SK-N-SH (cell line): ENCODE results near the gene NOC2L. TPM values are rescaled to one million over a fixed set of nuclear protein-coding genes. Genes with fewer than 3 reads are reported as not detected.

Source experiments
- CTCF ChIA-PET: fragments of 300-600, 350-600 bp; formaldehyde crosslinking; extraction: SDS; loops from one replicate; lab custom pipeline; 2021; lab: Yijun Ruan, JAX
- POLR2A ChIA-PET: fragments of 350-600 bp; sonication (Branson Sonifier 250); formaldehyde crosslinking; extraction: SDS; loops from one replicate; lab custom pipeline; 2020; ENCODE audit warnings: antibody characterized with exemption, inconsistent platforms; lab: Yijun Ruan, JAX
- DNase-seq: peaks from one replicate; pipeline ENCODE4 v3.0.0; 2012
- H2AFZ ChIP-seq: fragments of 200-600 bp; sonication (generic); 2 replicates; pipeline ENCODE4 v1.8.1; 2016; ENCODE audit warnings: antibody characterized with exemption, mild to moderate bottlenecking, low read depth
- H3F3A ChIP-seq: fragments of 200-600 bp; sonication (generic); replicated peaks from 2 replicates; pipeline ENCODE3; 2016; ENCODE audit warnings: antibody characterized with exemption, mild to moderate bottlenecking; ENCODE audit not compliant: insufficient read depth
- H3K27ac ChIP-seq, 2 experiments: fragments of 200-500 bp in 1 of 2; fragments of 200-600 bp in 1 of 2; sonication (Bioruptor generic) in 1 of 2; sonication (generic), shearing (Covaris generic) in 1 of 2; 2 replicates each; pipeline versions ENCODE4 v1.5.1 to v1.6.1; 2014 to 2016; ENCODE audit warnings: low read depth in 2 of 2, inconsistent platforms in 1 of 2, low read length in 1 of 2, mild to moderate bottlenecking in 1 of 2, mixed read lengths in 1 of 2
- H3K27me3 ChIP-seq: fragments of 200-600 bp; sonication (generic), shearing (Covaris generic); 2 replicates; pipeline ENCODE4 v1.6.1; 2016; ENCODE audit warnings: mixed run types; ENCODE audit not compliant: insufficient read depth
- H3K36me3 ChIP-seq, 2 experiments: fragments of 200-500 bp in 1 of 2; fragments of 200-600 bp in 1 of 2; sonication (Bioruptor generic) in 1 of 2; sonication (generic) in 1 of 2; replicated peaks in 1 of 2; 2 replicates each; pipeline versions ENCODE3 to v1.5.1; 2014 to 2016; ENCODE audit warnings: low read length in 1 of 2, mild to moderate bottlenecking in 1 of 2; ENCODE audit not compliant: insufficient read depth in 2 of 2, control insufficient read depth in 1 of 2
- H3K4me1 ChIP-seq, 2 experiments: fragments of 200-500 bp in 1 of 2; fragments of 200-600 bp in 1 of 2; sonication (Bioruptor generic) in 1 of 2; sonication (generic), shearing (Covaris generic) in 1 of 2; 2 replicates each; pipeline versions ENCODE4 v1.5.1 to v1.6.1; 2014 to 2016; ENCODE audit warnings: low read depth in 1 of 2, low read length in 1 of 2, mixed run types in 1 of 2; ENCODE audit not compliant: insufficient read depth in 2 of 2, control insufficient read depth in 1 of 2
- H3K4me2 ChIP-seq: fragments of 200-600 bp; sonication (generic), shearing (Covaris generic); 2 replicates; pipeline ENCODE4 v1.6.1; 2017; ENCODE audit warnings: mixed run types
- H3K4me3 ChIP-seq, 2 experiments: fragments of 200-500 bp in 1 of 2; fragments of 200-600 bp in 1 of 2; sonication (Bioruptor generic) in 1 of 2; sonication (generic), shearing (Covaris generic) in 1 of 2; 2 replicates each; pipeline versions ENCODE4 v1.5.1 to v1.8.1; 2014 to 2016; ENCODE audit warnings: low read depth in 2 of 2, inconsistent platforms in 1 of 2, low read length in 1 of 2, mild to moderate bottlenecking in 1 of 2, mixed read lengths in 1 of 2, moderate library complexity in 1 of 2
- H3K79me2 ChIP-seq: fragments of 200-600 bp; sonication (generic); 2 replicates; pipeline ENCODE4 v1.8.1; 2017; ENCODE audit warnings: mild to moderate bottlenecking; ENCODE audit not compliant: insufficient read depth
- H3K9ac ChIP-seq: fragments of 200-600 bp; sonication (generic); 2 replicates; pipeline ENCODE4 v1.6.1; 2017; ENCODE audit warnings: mixed run types
- H3K9me2 ChIP-seq: fragments of 200-600 bp; sonication (generic); 2 replicates; pipeline ENCODE4 v1.6.1; 2017; ENCODE audit warnings: mixed run types
- H3K9me3 ChIP-seq: fragments of 200-600 bp; sonication (generic); 2 replicates; pipeline ENCODE4 v1.6.1; 2017; ENCODE audit warnings: mixed run types, mild to moderate bottlenecking, moderate library complexity
- H4K20me1 ChIP-seq: fragments of 200-600 bp; sonication (generic); 2 replicates; pipeline ENCODE4 v1.6.1; 2017; ENCODE audit warnings: mild to moderate bottlenecking, mixed run types; ENCODE audit not compliant: insufficient read depth
- CHD2 ChIP-seq: fragments of 150-350 bp; IDR thresholded peaks from 2 replicates; pipeline ENCODE4 v1.6.1; 2018; ENCODE audit warnings: low read length; ENCODE audit not compliant: partially characterized antibody
- ELF1 ChIP-seq: IDR thresholded peaks from 2 replicates; pipeline ENCODE4 v1.4.0; 2012
- EP300 ChIP-seq, 2 experiments: IDR thresholded peaks; 2 replicates each; pipeline versions ENCODE4 v1.4.0 to v1.6.1; 2012; ENCODE audit warnings: borderline replicate concordance in 1 of 2, low read depth in 1 of 2, low read length in 1 of 2
- EZH2phosphoT487 ChIP-seq: fragments of 200-600 bp; sonication (generic); IDR thresholded peaks from 2 replicates; pipeline ENCODE4 v1.6.1; 2017; ENCODE audit warnings: low read depth, mixed run types, mild to moderate bottlenecking, antibody characterized with exemption, moderate library complexity, borderline replicate concordance
- FOSL2 ChIP-seq: IDR thresholded peaks from 2 replicates; pipeline ENCODE4 v1.4.0; 2012; ENCODE audit warnings: low read depth, mild to moderate bottlenecking, moderate library complexity, borderline replicate concordance
- FOXJ3 ChIP-seq: sonication (generic); formaldehyde crosslinking; IDR thresholded peaks from 2 replicates; pipeline ENCODE4 v1.5.1; 2020; ENCODE audit warnings: mild to moderate bottlenecking, missing genetic modification reagents
- GABPA ChIP-seq: IDR thresholded peaks from 2 replicates; pipeline ENCODE4 v1.4.0; 2012; ENCODE audit warnings: low read depth, mild to moderate bottlenecking
- GATA2 ChIP-seq: sonication (generic); formaldehyde crosslinking; IDR thresholded peaks from 2 replicates; pipeline ENCODE4 v1.5.0; 2020; ENCODE audit warnings: mild to moderate bottlenecking, missing genetic modification reagents
- JUND ChIP-seq: IDR thresholded peaks from 2 replicates; pipeline ENCODE4 v1.4.0; 2012
- MEF2A ChIP-seq: IDR thresholded peaks from 2 replicates; pipeline ENCODE4 v1.4.0; 2012; ENCODE audit warnings: low read depth, borderline replicate concordance
- MXI1 ChIP-seq: IDR thresholded peaks from 2 replicates; pipeline ENCODE4 v1.6.1; 2012; ENCODE audit warnings: mild to moderate bottlenecking, low read depth, low read length, improper control_type of control experiment
- NFIC ChIP-seq: IDR thresholded peaks from 2 replicates; pipeline ENCODE4 v1.4.0; 2012; ENCODE audit warnings: borderline replicate concordance
- NRF1 ChIP-seq: IDR thresholded peaks from 2 replicates; pipeline ENCODE4 v1.6.1; 2012; ENCODE audit warnings: low read depth, mild to moderate bottlenecking, low read length
- POLR2AphosphoS5 ChIP-seq: IDR thresholded peaks from 2 replicates; pipeline ENCODE4 v1.6.1; 2012; ENCODE audit warnings: low read depth, low read length
- RXRA ChIP-seq: IDR thresholded peaks from 2 replicates; pipeline ENCODE4 v1.4.0; 2012; ENCODE audit warnings: low read depth, mild to moderate bottlenecking, borderline replicate concordance
- SIN3A ChIP-seq: IDR thresholded peaks from 2 replicates; pipeline ENCODE4 v1.6.1; 2012; ENCODE audit warnings: low read depth, mild to moderate bottlenecking, low read length, moderate library complexity, borderline replicate concordance
- TEAD4 ChIP-seq: IDR thresholded peaks from 2 replicates; pipeline ENCODE4 v1.4.0; 2012; ENCODE audit warnings: mild to moderate bottlenecking, borderline replicate concordance; ENCODE audit not compliant: insufficient read depth
- YY1 ChIP-seq: IDR thresholded peaks from 2 replicates; pipeline ENCODE4 v1.4.0; 2012; ENCODE audit warnings: low read depth, mild to moderate bottlenecking
- WGBS: methylation state at CpG from one replicate; pipeline ENCODE4 v1.1.6; 2017; ENCODE audit warnings: low lambda C conversion rate; 5-methylcytosine and 5-hydroxymethylcytosine counted together
- polyA plus RNA-seq, 3 experiments: library from polyadenylated mRNA; depleted of rRNA; stranded (reverse); fragments of >200 nt; gene quantifications; 2 replicates each; pipeline ENCODE4 v1.2.3, GENCODE V29; 2012
- TF ChIP-seq, protein P1 (sequence below): IDR thresholded peaks from 2 replicates; pipeline ENCODE4 v1.4.0; 2012; ENCODE audit warnings: low read depth, borderline replicate concordance

Gene NOC2L
- polyA plus RNA-seq, 1 of the 3 experiments (the other 2 are of a cell fraction) = 124 TPM

GRCh38 chr1:966704-967300 is 7.7 kb upstream of the NOC2L start:
- Histone ChIP-seq H3K4me1 (peaks cover 0 to under 1% of the 10 kb centered on the region in 2 experiments; a peak in 1 of 4 replicates), H3K27ac (no peak overlapping the region), H3K9me2 (no peaks in the 10 kb centered on the region), H3K9me3 (no peaks in the 10 kb centered on the region), H3F3A (no peaks in the 10 kb centered on the region), H3K36me3 (peaks cover 0 to 14% of the 10 kb centered on the region in 2 experiments), H3K27me3 (no peaks in the 10 kb centered on the region), H3K9ac (no peak overlapping the region), H2AFZ (no peak overlapping the region), H3K4me3 (no peak overlapping the region), H3K79me2 (no peaks in the 10 kb centered on the region), H3K4me2 (no peak overlapping the region), H4K20me1 (no peaks in the 10 kb centered on the region)
- no peak for TF ChIP-seq POLR2AphosphoS5
- TF ChIP-seq, protein P1, sequence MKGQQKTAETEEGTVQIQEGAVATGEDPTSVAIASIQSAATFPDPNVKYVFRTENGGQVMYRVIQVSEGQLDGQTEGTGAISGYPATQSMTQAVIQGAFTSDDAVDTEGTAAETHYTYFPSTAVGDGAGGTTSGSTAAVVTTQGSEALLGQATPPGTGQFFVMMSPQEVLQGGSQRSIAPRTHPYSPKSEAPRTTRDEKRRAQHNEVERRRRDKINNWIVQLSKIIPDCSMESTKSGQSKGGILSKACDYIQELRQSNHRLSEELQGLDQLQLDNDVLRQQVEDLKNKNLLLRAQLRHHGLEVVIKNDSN = no peak
- TF ChIP-seq EZH2phosphoT487 = no peak
- ChIA-PET CTCF (interaction anchor here (1.7 kb wide), 1 partner anchor 61 kb away, joined by 8 read pairs; no protein-coding TSS in a partner anchor), POLR2A (no interaction called here)
- 89% methylated on average over 24 of the region's 60 CpGs for WGBS
- no peak for DNase-seq

DNA sequence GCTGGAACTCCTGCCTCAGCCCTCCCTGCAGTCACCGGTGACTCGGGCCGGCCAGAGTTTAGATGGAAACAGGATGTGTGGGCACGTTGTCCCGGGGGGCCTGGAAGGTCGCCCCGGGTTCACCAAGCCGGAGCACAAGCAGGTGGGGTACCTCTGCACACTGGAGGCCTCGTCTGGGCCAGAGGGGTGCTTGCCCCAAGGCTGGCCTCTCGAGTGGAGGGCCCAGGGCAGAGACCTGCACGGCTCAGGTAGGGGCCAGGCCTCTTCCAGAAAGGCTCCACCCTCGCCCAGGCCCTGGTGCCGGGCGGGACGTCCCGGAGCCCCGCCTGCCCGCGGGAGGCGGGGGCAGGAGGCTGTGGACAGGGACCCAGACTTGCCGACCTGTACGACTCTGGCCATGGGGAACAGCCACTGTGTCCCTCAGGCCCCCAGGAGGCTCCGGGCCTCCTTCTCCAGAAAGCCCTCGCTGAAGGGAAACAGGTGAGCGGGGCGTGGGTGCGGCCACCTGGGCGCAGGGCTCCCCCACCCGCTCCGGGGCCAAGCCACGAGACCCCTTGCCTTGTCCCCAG is 7.2 kb upstream of the NOC2L start, which contains the start of gene PLEKHN1:
TSS of gene PLEKHN1 (plus strand) at position 348 of the 569 bp plus-strand sequence. CDS start at position 398, 50 bp downstream.
- Histone ChIP-seq H3K4me1 (peaks cover 0 to 6% of the 10 kb centered on the region in 2 experiments; a peak in 1 of 4 replicates), H4K20me1 (no peaks in the 10 kb centered on the region), H3K9me2 (no peaks in the 10 kb centered on the region), H3K36me3 (peaks cover 0 to 14% of the 10 kb centered on the region in 2 experiments)
- TF ChIP-seq EP300 (IDR thresholded peaks at IDR 0.05; ENCODE audit: borderline replicate concordance in 1 of 2, low read depth in 1 of 2, low read length in 1 of 2) (no peak), SIN3A (no peak), GABPA (no peak)
- TF ChIP-seq, all 33 proteins: peak for 0
- DNase-seq = no peak
- Histone ChIP-seq H3F3A (no peaks in the 10 kb centered on the region), H3K9ac (no peak within 1 kb of the TSS), H3K4me3 (no peak within 1 kb of the TSS), H2AFZ (no peak within 1 kb of the TSS), H3K27me3 (no peaks in the 10 kb centered on the region), H3K79me2 (no peaks in the 10 kb centered on the region), H3K4me2 (no peak within 1 kb of the TSS), H3K9me3 (no peaks in the 10 kb centered on the region), H3K27ac (no peak within 1 kb of the TSS)
- POLR2A ChIA-PET = no interaction called here
- CTCF ChIA-PET = no interaction called here
- WGBS = 92% methylated on average over 4 of the region's 31 CpGs

GRCh38 chr1:965526-966134 is 6.6 kb upstream of the NOC2L start:
- ChIA-PET POLR2A (no interaction called here), CTCF (interaction anchor here (2.3 kb wide), 1 partner anchor 10 kb away, joined by 8 read pairs; no protein-coding TSS in a partner anchor)
- no peaks in the 10 kb centered on the region for H3K27me3 ChIP-seq
- no peaks in the 10 kb centered on the region for H4K20me1 ChIP-seq
- H3K9me2 ChIP-seq = no peaks in the 10 kb centered on the region
- WGBS = 93% methylated on average over 11 of the region's 26 CpGs
- H3K4me3 ChIP-seq = no peak overlapping the region
- H3K79me2 ChIP-seq = no peaks in the 10 kb centered on the region
- H2AFZ ChIP-seq = no peak overlapping the region
- peaks cover 0 to 14% of the 10 kb centered on the region in 2 experiments for H3K36me3 ChIP-seq
- peaks cover 0 to 7% of the 10 kb centered on the region in 2 experiments; a peak in 1 of 4 replicates for H3K4me1 ChIP-seq
- H3K27ac ChIP-seq = no peak overlapping the region
- TF ChIP-seq MXI1 = no peak
- no peak for TF ChIP-seq TEAD4
- no peak for TF ChIP-seq YY1
- no peak for TF ChIP-seq NRF1
- no peak for TF ChIP-seq NFIC
- no peak for TF ChIP-seq FOSL2
- TF ChIP-seq ELF1 = no peak
- TF ChIP-seq CHD2 = no peak
- no peak for TF ChIP-seq GABPA
- TF ChIP-seq GATA2 (CRISPR knock-in tag) = no peak
- no peak for TF ChIP-seq RXRA
- TF ChIP-seq EZH2phosphoT487 = no peak
- no peak for TF ChIP-seq FOXJ3 (CRISPR knock-in tag)
- no peak for TF ChIP-seq MEF2A
- TF ChIP-seq JUND = no peak
- H3K4me2 ChIP-seq = no peak overlapping the region
- DNase-seq = no peak
- no peak overlapping the region for H3K9ac ChIP-seq
- no peaks in the 10 kb centered on the region for H3F3A ChIP-seq
- H3K9me3 ChIP-seq = no peaks in the 10 kb centered on the region
